NB4 (cell line): ENCODE results near the gene ENPP1.

Source experiments
- CTCF ChIP-seq: IDR thresholded peaks from one replicate; pipeline ENCODE4 v1.5.1; 2012; ENCODE audit warnings: low read depth, low read length
- POLR2A ChIP-seq: IDR thresholded peaks from 2 replicates; pipeline ENCODE4 v1.6.1; 2011; ENCODE audit warnings: mild to moderate bottlenecking; ENCODE audit not compliant: insufficient read length; ENCODE audit errors: extremely low read depth

GRCh38 chr6:131792091-131792496 is 15.7 kb upstream of the ENPP1 start:
- TF ChIP-seq POLR2A (no peak), CTCF (no peak)
